ENCODE data around the gene SSNA1. TPM values are rescaled to one million over a fixed set of nuclear protein-coding genes. Genes with fewer than 3 reads are reported as not detected.

The SSNA1 gene
- total RNA-seq, 1 donor from 2014 or later: 57.6 TPM

DNA sequence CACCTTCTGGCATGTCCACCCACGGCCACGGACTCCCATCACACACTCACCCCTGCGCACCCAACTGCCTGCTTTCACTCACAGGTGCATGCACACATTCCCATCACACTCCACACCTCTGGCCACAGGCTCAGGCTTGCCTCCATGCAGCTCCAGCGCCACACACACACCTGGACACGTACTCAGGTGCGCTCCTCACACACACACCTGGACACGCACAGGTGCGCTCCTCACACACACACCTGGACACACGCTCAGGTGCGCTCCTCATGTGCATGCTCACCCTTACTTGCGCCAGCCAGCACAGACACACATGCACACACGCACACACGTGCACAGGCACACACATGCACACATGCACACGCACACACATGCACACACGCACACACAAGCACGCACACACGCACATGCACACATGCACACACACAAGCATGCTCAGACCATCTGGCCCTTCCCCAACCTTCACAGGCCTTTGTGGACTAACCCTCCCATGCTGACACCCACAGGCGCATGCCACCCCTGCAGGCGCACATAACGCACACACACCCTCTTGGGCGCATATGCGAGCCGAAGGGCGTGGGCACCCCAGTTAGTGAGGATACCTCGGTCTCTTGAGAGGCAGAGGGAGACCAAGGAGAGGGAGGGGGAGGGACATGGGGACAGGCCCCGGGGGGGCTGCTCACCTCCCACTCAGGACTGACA, 41.2 kb upstream of the SSNA1 start:
- no peaks in the 10 kb centered on the region for H3K4me1 ChIP-seq
- DNase-seq (no peak), ATAC-seq (no peak)
- no peaks in the 10 kb centered on the region for H3K36me3 ChIP-seq
- no peak overlapping the region for H3K27ac ChIP-seq
- no peak overlapping the region for H3K4me3 ChIP-seq
- H3K27me3 ChIP-seq (ENCODE audit: low read depth): peaks cover 44% of the 10 kb centered on the region
- TF ChIP-seq, protein P1, sequence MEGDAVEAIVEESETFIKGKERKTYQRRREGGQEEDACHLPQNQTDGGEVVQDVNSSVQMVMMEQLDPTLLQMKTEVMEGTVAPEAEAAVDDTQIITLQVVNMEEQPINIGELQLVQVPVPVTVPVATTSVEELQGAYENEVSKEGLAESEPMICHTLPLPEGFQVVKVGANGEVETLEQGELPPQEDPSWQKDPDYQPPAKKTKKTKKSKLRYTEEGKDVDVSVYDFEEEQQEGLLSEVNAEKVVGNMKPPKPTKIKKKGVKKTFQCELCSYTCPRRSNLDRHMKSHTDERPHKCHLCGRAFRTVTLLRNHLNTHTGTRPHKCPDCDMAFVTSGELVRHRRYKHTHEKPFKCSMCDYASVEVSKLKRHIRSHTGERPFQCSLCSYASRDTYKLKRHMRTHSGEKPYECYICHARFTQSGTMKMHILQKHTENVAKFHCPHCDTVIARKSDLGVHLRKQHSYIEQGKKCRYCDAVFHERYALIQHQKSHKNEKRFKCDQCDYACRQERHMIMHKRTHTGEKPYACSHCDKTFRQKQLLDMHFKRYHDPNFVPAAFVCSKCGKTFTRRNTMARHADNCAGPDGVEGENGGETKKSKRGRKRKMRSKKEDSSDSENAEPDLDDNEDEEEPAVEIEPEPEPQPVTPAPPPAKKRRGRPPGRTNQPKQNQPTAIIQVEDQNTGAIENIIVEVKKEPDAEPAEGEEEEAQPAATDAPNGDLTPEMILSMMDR (IDR thresholded peaks at IDR 0.05): no peak
- intact Hi-C loops (cut with DNase I): no loop called here
- H3K9me3 ChIP-seq: no peaks in the 10 kb centered on the region

DNA sequence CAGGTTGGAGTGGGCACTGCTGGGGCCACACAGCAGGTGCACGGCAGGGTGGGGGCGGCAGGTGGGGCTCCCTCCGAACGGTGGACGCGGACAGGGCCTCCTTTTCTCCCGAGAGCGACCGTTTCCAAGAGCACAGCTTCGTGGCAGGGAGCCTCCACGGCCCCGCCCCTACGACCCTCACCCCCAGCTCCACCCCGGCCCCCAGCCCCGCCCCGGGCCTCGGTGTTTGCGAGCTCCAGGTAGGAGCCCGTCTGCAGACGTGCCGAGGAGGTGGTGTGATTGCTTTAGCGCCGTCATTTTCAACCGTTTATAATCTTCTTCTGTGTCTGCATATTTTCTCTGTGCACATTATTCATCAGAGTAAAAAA, 40.7 kb upstream of the SSNA1 start:
- Histone ChIP-seq H3K27ac (no peak overlapping the region), H3K27me3 (ENCODE audit: low read depth) (peaks cover 39% of the 10 kb centered on the region), H3K9me3 (no peaks in the 10 kb centered on the region), H3K36me3 (no peaks in the 10 kb centered on the region), H3K4me3 (no peak overlapping the region), H3K4me1 (no peaks in the 10 kb centered on the region)
- ATAC-seq (no peak), DNase-seq (no peak)
- TF ChIP-seq, protein P1 (IDR thresholded peaks at IDR 0.05): no peak
- intact Hi-C loops (cut with DNase I): no loop called here

- DNase-seq: no peak
- H3K4me3 ChIP-seq: no peak overlapping the region
- ATAC-seq: no peak
- H3K27me3 ChIP-seq (ENCODE audit: low read depth): peaks cover 34% of the 10 kb centered on the region
- H3K36me3 ChIP-seq: no peaks in the 10 kb centered on the region
- intact Hi-C loops (cut with DNase I): no loop called here
- no peak overlapping the region for H3K27ac ChIP-seq
- TF ChIP-seq, protein P1 (IDR thresholded peaks at IDR 0.05): no peak
- H3K9me3 ChIP-seq: no peaks in the 10 kb centered on the region
- no peaks in the 10 kb centered on the region for H3K4me1 ChIP-seq
These were observed 40.2 kb upstream of the SSNA1 start for GRCh38 chr9:137148242-137148641.

GRCh38 chr9:137148661-137149060, 39.8 kb upstream of the SSNA1 start:
- no peak overlapping the region for H3K27ac ChIP-seq
- TF ChIP-seq, protein P1 (IDR thresholded peaks at IDR 0.05): no peak
- H3K36me3 ChIP-seq: no peaks in the 10 kb centered on the region
- no peak overlapping the region for H3K4me3 ChIP-seq
- no peaks in the 10 kb centered on the region for H3K9me3 ChIP-seq
- DNase-seq (no peak), ATAC-seq (no peak)
- no peaks in the 10 kb centered on the region for H3K4me1 ChIP-seq
- intact Hi-C loops (cut with DNase I): no loop called here
- peaks cover 30% of the 10 kb centered on the region for H3K27me3 ChIP-seq (ENCODE audit: low read depth)

GRCh38 chr9:137149363-137149762, 39.1 kb upstream of the SSNA1 start:
- ATAC-seq (no peak), DNase-seq (no peak)
- H3K27ac ChIP-seq: no peak overlapping the region
- H3K9me3 ChIP-seq: no peaks in the 10 kb centered on the region
- intact Hi-C loops (cut with DNase I): no loop called here
- H3K36me3 ChIP-seq: no peaks in the 10 kb centered on the region
- TF ChIP-seq, protein P1 (IDR thresholded peaks at IDR 0.05): no peak
- H3K4me1 ChIP-seq: no peaks in the 10 kb centered on the region
- H3K27me3 ChIP-seq (ENCODE audit: low read depth): peaks cover 28% of the 10 kb centered on the region
- H3K4me3 ChIP-seq: no peak overlapping the region

All from lower lobe of right lung (tissue), 2 donors.